GM20000 (cell line): Measurements from ENCODE around the gene RNU11.
"Not testable (repeated sequence)": the region's sequence is repeated elsewhere in the genome, so short reads cannot be mapped to it uniquely, and the experiment has no call there.

Experiments used
- DNase-seq: peaks from one replicate; pipeline ENCODE4 v3.0.0; 2012; ENCODE audit warnings: low spot score
- TF ChIP-seq, protein P1 (sequence below): IDR thresholded peaks from 2 replicates; pipeline ENCODE4 v1.5.1; 2012; ENCODE audit warnings: mild to moderate bottlenecking, control low read depth; ENCODE audit errors: extremely low read depth, missing control alignments

The RNU11 gene

DNA sequence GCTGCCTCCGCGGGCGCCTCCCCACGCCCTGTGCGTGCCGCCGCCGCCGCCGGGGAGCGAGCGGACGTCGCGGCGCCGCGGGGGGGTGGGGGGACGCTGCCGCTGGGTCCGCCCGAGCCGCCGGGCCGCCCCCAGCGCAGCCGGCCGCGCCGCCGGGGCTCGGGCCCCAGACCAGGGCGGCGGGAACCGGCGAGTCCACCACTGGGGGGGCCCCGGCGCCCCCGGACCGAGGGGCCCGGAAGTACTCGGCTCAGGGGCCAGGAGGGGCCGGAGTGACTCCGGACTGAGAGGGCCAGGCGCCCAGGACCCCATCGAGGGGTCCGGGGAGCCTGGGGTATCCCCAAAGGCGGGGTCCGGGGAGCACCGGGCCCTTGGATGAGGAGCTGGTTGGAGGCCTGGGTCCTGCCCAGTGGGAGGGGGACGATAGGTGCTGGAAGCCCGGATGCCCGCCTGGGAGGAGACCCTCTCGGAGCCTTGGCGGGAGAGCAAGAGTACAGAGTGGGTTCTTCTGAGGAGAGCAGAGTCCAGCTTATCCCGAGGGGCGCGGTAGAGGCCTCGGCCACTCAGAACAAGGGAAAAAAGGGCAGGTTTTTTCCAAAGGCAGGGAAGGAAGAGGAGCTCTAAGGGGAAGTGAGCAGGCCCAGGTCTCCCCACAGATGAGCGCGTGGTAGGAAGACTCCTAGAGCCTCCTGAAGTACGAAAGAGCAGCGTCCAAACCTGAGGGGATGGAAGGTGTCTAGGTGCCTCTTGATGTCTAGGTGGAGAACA lies 20.7 kb downstream of the RNU11 start:
- DNase-seq: peak; percentile 97
- TF ChIP-seq, protein P1, sequence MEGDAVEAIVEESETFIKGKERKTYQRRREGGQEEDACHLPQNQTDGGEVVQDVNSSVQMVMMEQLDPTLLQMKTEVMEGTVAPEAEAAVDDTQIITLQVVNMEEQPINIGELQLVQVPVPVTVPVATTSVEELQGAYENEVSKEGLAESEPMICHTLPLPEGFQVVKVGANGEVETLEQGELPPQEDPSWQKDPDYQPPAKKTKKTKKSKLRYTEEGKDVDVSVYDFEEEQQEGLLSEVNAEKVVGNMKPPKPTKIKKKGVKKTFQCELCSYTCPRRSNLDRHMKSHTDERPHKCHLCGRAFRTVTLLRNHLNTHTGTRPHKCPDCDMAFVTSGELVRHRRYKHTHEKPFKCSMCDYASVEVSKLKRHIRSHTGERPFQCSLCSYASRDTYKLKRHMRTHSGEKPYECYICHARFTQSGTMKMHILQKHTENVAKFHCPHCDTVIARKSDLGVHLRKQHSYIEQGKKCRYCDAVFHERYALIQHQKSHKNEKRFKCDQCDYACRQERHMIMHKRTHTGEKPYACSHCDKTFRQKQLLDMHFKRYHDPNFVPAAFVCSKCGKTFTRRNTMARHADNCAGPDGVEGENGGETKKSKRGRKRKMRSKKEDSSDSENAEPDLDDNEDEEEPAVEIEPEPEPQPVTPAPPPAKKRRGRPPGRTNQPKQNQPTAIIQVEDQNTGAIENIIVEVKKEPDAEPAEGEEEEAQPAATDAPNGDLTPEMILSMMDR: no peak

DNA sequence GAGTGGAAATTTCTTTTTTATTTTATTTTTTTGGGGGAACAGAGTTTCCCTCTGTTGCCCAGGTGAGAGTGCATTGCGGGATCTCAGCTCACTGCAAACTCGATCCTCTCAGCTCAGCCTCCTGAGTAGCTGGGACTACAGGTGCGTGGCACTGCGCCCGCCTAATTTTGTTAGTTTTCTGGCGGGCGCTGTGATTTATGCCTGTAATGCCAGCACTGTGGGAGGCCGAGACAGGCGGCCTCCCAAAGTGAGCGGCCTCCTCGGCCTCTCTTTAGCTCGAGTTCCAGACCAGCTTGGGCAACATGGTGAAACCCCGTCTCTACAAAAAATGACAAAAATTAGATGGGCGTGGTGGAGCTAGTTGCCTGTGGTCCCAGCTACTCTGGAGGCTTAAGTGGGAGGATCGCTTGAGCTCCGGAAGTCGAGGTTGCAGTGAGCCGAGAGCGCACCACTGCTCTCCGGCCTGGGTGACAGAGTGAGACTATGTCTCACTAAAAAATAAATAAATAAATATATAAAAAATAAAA lies 22.9 kb downstream of the RNU11 start:
- DNase-seq: no peak

DNA sequence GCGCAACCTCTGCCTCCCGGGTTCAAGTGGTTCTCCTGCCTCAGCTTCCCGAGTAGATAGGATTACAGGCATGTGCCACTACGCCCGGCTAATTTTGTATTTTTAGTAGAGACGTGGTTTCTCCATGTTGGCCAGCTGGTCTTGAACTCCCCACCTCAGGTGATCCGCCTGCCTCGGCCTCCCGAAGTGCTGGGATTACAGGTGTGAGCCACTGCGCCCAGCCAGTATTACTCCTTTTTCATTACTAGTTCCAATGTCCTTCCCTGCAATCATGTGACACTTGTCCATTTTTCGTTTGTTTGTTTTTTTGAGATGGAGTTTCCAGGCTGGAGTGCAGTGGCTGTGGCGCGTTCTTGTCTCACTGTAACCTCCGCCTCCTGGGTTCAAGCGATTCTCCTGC lies 24.6 kb downstream of the RNU11 start:
- not testable (repeated sequence) for DNase-seq

More for the DNA sequence above, 22.9 kb downstream of the RNU11 start:
- TF ChIP-seq, protein P1: no peak

DNA sequence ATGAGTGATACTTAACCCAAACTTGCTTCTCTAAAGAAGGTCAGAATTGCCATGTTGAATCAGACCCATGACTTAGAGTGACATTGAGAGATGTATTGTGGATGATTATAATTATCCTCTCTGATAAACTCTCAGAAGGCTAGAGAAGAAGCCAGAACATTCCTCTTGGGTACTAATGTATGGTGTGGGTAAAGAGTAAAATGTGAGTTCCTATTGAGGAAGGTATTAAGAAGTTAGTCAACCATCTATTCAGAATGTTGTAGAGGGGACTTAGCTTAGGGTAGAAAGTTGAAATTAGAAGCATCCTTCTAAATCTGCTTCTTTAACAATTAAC lies 27.5 kb downstream of the RNU11 start:
- TF ChIP-seq, protein P1: no peak
- DNase-seq: no peak

DNA sequence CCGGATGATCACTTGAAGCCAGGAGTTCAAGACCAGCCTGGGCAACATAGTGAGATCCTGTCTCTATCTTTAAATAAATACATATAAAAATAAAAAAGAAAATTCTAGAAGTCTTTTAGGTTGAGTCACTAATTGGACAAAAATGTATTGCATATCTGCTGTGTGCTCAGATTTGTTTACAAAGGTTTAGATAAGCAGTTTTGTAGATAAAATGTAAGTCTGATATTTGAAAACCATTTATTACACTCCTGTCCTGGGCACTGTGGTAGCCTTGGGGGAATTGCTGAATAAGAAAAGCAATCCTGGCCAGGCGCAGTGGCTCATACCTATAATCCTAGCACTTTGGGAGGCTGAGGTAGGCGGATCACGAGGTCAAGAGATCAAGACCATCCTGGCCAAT lies 31.8 kb downstream of the RNU11 start:
- TF ChIP-seq, protein P1: no peak

DNA sequence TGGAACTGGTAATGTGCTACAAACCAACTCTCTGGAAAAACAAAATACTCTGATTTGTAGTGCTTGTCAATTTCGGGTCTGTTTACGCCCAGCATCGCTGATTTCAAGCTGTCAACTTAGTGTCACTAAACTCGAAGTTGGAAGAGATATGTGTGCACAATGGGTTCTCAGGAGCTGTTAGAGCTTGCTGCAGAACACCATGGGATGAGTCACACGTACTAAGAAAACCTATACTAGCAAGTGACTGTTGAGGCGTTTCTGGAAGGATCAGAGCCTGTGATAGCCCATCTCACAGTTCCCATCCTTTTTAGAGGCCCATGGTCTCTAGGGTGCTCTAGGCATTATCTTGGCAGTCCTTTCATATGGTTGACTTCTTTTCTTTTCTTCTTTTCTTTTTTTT lies 34.4 kb downstream of the RNU11 start:
- TF ChIP-seq, protein P1: no peak
- no peak for DNase-seq

More for the DNA sequence above, 31.8 kb downstream of the RNU11 start:
- no peak for DNase-seq

DNA sequence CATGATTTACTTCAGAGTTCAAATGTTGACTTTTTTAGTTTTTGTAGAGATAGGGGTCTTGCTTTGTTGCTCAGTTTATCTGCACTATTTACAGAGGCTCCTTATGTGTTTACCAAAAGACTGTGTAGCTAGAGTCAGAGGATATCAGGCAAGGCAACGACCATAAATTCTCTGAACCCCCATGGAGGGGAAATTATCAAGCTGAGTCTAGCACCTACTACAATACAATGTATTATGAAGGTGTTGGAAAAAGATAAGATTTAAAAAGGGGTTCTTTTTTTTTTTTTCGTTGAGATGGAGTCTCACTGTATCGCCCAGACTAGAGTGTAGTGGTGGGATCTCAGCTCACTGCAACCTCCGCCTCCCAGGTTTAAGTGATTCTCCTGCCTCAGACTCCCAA lies 36.5 kb downstream of the RNU11 start:
- TF ChIP-seq, protein P1: no peak
- DNase-seq: no peak

DNA sequence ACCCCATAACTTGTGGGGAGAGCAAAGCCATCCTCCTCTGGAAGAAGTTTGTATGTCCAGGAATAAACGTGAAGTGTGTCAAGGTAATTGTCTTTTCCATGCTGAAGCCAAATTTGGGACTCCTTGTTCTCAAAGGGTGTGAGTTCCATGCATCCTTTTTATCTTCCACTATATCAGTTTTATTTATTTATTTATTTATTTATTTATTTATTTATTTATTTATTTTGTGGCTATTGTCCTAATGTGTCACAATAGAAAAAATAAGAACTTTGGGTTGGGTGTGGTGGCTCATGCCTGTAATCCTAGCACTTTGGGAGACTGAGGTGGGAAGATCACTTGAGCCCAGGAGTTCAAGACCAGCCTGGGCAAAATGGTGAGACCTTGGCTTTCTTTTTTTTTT lies 43.2 kb downstream of the RNU11 start:
- DNase-seq: not testable (repeated sequence)
